Measurements from ENCODE around the gene STEAP3. TPM values are rescaled to one million over a fixed set of nuclear protein-coding genes. Genes with fewer than 3 reads are reported as not detected.

STEAP3 gene, protein sequence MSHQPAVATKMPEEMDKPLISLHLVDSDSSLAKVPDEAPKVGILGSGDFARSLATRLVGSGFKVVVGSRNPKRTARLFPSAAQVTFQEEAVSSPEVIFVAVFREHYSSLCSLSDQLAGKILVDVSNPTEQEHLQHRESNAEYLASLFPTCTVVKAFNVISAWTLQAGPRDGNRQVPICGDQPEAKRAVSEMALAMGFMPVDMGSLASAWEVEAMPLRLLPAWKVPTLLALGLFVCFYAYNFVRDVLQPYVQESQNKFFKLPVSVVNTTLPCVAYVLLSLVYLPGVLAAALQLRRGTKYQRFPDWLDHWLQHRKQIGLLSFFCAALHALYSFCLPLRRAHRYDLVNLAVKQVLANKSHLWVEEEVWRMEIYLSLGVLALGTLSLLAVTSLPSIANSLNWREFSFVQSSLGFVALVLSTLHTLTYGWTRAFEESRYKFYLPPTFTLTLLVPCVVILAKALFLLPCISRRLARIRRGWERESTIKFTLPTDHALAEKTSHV
- total RNA-seq = 10 to 100 TPM in 1 of 2 donors, 1 to 10 TPM in 1; 8.0 to 20.3 TPM
- 1 to 10 TPM; 1.9 to 4.6 TPM for polyA plus RNA-seq
- long read RNA-seq, donor 1, full-length matches to known transcripts = 4 of 12 reads
- long read RNA-seq, donor 1, partial matches to known transcripts = 7 of 12 reads
- long read RNA-seq, donor 1, other reads (novel, unspliced or antisense) = 1 of 12 reads
- long read RNA-seq, donor 2, full-length matches to known transcripts = 10 of 24 reads
- long read RNA-seq, donor 2, partial matches to known transcripts = 7 of 24 reads
- long read RNA-seq, donor 2, other reads (novel, unspliced or antisense) = 7 of 24 reads

- no peaks in the 10 kb centered on the region for H3K9me3 ChIP-seq (ENCODE audit: control insufficient read depth, low read length)
- H3K27ac ChIP-seq (ENCODE audit: low read depth in 1 of 2, low read length in 2 of 2) = no peak within 1 kb of the TSS
- no peaks in the 10 kb centered on the region for H3K27me3 ChIP-seq (ENCODE audit: control insufficient read depth in 1 of 2, insufficient read depth in 2 of 2, low read length in 1 of 2)
- ATAC-seq (ENCODE audit: low FRiP score) = peak; percentile 87
- no peaks in the 10 kb centered on the region for H3K36me3 ChIP-seq (ENCODE audit: control insufficient read depth in 1 of 2, insufficient read depth in 2 of 2, low read length in 1 of 2)
- no peaks in the 10 kb centered on the region for H3K4me1 ChIP-seq (ENCODE audit: control insufficient read depth in 1 of 2, insufficient read depth in 2 of 2, low read length in 2 of 2)
- intact Hi-C loops (cut with DNase I) = loop anchor here in 1 of 2 donors (10.0 kb wide), 1 partner anchor 141 kb away; the partner anchor contains the start of genes C2orf76 and DBI
- peak; percentile 90 to 92 for DNase-seq
- peak within 1 kb of the TSS; percentile 30 to 61 for H3K4me3 ChIP-seq (ENCODE audit: low read length in 2 of 2)
- 0 to 1% methylated on average over 66 to 89 of the region's 89 CpGs for WGBS, 2 donors
Measured at GRCh38 chr2:119223521-119224390, at the start of gene STEAP3. TSS of gene STEAP3 (plus strand) at chr2:119223834. CDS start at chr2:119231013, 7,179 bp downstream.

GRCh38 chr2:119174216-119174992 lies 49.2 kb upstream of the STEAP3 start:
- H3K4me1 ChIP-seq (ENCODE audit: control insufficient read depth in 1 of 2, insufficient read depth in 2 of 2, low read length in 2 of 2) = peaks cover 0 to 1% of the 10 kb centered on the region in 2 donors
- DNase-seq (no peak), ATAC-seq (ENCODE audit: low FRiP score) (no peak)
- H3K27ac ChIP-seq (ENCODE audit: low read depth in 1 of 2, low read length in 2 of 2) = no peak overlapping the region
- H3K27me3 ChIP-seq (ENCODE audit: control insufficient read depth in 1 of 2, insufficient read depth in 2 of 2, low read length in 1 of 2) = no peaks in the 10 kb centered on the region
- WGBS, 2 donors = 62 to 65% methylated on average over 22 of the region's 22 CpGs
- H3K9me3 ChIP-seq (ENCODE audit: control insufficient read depth, low read length) = no peaks in the 10 kb centered on the region
- intact Hi-C loops (cut with DNase I) = no loop called here
- H3K4me3 ChIP-seq (ENCODE audit: low read length in 2 of 2) = no peak overlapping the region
- no peaks in the 10 kb centered on the region for H3K36me3 ChIP-seq (ENCODE audit: control insufficient read depth in 1 of 2, insufficient read depth in 2 of 2, low read length in 1 of 2)

DNA sequence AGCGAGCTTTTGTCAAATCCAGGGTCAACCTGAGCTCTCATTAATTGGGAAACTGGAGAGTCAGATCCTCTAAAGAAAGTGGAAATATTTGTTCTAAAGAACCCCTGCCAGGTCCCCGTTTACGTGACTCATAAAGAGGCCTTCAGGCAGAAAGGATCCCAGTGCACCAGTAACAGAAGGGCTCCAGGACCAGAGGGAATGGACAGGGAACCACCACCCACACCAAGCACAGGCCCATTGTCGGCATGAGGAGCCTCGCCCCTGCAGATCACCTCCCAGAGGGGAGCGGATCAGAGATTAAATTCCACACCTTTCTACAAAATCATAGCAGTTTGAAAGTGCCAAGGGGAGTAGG lies 48.7 kb upstream of the STEAP3 start:
- ATAC-seq (ENCODE audit: low FRiP score) = no peak
- Histone ChIP-seq H3K4me1 (ENCODE audit: control insufficient read depth in 1 of 2, insufficient read depth in 2 of 2, low read length in 2 of 2) (peaks cover 0 to 1% of the 10 kb centered on the region in 2 donors), H3K27ac (ENCODE audit: low read depth in 1 of 2, low read length in 2 of 2) (no peak overlapping the region), H3K9me3 (ENCODE audit: control insufficient read depth, low read length) (no peaks in the 10 kb centered on the region), H3K36me3 (ENCODE audit: control insufficient read depth in 1 of 2, insufficient read depth in 2 of 2, low read length in 1 of 2) (no peaks in the 10 kb centered on the region), H3K4me3 (ENCODE audit: low read length in 2 of 2) (no peak overlapping the region), H3K27me3 (ENCODE audit: control insufficient read depth in 1 of 2, insufficient read depth in 2 of 2, low read length in 1 of 2) (no peaks in the 10 kb centered on the region)
- 72 to 78% methylated on average over 6 of the region's 6 CpGs for WGBS, 2 donors
- no peak for DNase-seq
- intact Hi-C loops (cut with DNase I) = no loop called here

- intact Hi-C loops (cut with DNase I) = no loop called here
- Histone ChIP-seq H3K4me3 (ENCODE audit: low read length in 2 of 2) (no peak overlapping the region), H3K4me1 (ENCODE audit: control insufficient read depth in 1 of 2, insufficient read depth in 2 of 2, low read length in 2 of 2) (peaks cover 0 to 1% of the 10 kb centered on the region in 2 donors), H3K9me3 (ENCODE audit: control insufficient read depth, low read length) (no peaks in the 10 kb centered on the region), H3K36me3 (ENCODE audit: control insufficient read depth in 1 of 2, insufficient read depth in 2 of 2, low read length in 1 of 2) (no peaks in the 10 kb centered on the region), H3K27me3 (ENCODE audit: control insufficient read depth in 1 of 2, insufficient read depth in 2 of 2, low read length in 1 of 2) (no peaks in the 10 kb centered on the region), H3K27ac (ENCODE audit: low read depth in 1 of 2, low read length in 2 of 2) (no peak overlapping the region)
- WGBS, 2 donors = 74 to 77% methylated on average over 10 of the region's 10 CpGs
- DNase-seq (no peak), ATAC-seq (ENCODE audit: low FRiP score) (no peak)
Measured at GRCh38 chr2:119175517-119175916, 48.1 kb upstream of the STEAP3 start.

DNA sequence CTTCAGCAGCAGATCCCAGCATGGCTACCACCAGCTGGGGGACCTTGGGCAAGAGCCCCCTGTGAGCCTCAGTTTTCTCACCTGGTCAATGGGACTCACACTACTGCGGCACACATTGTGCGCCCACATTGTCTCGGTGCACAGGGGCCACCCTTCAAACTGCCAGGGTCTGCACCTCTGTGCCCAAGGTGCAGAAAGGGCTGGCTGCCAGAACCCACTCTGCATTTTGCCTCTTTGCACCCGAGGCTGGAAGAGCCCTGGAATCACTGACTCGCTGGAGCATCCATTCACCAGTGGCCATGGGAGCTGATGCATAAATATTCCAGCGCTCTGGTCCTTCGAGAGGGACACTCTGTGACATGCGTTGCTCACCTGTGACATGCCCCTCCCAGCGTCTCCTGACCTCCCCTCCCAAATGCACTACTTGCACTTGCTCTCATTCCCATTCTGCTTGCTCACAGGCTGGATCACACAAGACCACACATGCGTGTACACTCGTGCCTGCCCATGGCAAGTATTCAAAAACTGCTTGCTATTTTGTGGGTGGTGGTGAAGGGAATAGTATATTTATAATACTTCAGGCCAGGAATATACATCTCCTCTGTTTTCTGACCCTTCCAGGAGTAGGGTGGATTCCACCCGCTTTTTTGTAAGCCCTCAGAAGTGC lies 46.3 kb upstream of the STEAP3 start:
- H3K27me3 ChIP-seq (ENCODE audit: control insufficient read depth in 1 of 2, insufficient read depth in 2 of 2, low read length in 1 of 2) = no peaks in the 10 kb centered on the region
- H3K27ac ChIP-seq (ENCODE audit: low read depth in 1 of 2, low read length in 2 of 2) = no peak overlapping the region
- H3K4me1 ChIP-seq (ENCODE audit: control insufficient read depth in 1 of 2, insufficient read depth in 2 of 2, low read length in 2 of 2) = peaks cover 0 to 1% of the 10 kb centered on the region in 2 donors
- DNase-seq = no peak
- no peak overlapping the region for H3K4me3 ChIP-seq (ENCODE audit: low read length in 2 of 2)
- ATAC-seq (ENCODE audit: low FRiP score) = no peak
- intact Hi-C loops (cut with DNase I) = no loop called here
- no peaks in the 10 kb centered on the region for H3K9me3 ChIP-seq (ENCODE audit: control insufficient read depth, low read length)
- H3K36me3 ChIP-seq (ENCODE audit: control insufficient read depth in 1 of 2, insufficient read depth in 2 of 2, low read length in 1 of 2) = no peaks in the 10 kb centered on the region
- WGBS, 2 donors = 81 to 84% methylated on average over 12 of the region's 12 CpGs

GRCh38 chr2:119177838-119178190 lies 45.8 kb upstream of the STEAP3 start:
- Histone ChIP-seq H3K36me3 (ENCODE audit: control insufficient read depth in 1 of 2, insufficient read depth in 2 of 2, low read length in 1 of 2) (no peaks in the 10 kb centered on the region), H3K4me1 (ENCODE audit: control insufficient read depth in 1 of 2, insufficient read depth in 2 of 2, low read length in 2 of 2) (peaks cover 0 to 1% of the 10 kb centered on the region in 2 donors), H3K27me3 (ENCODE audit: control insufficient read depth in 1 of 2, insufficient read depth in 2 of 2, low read length in 1 of 2) (no peaks in the 10 kb centered on the region), H3K9me3 (ENCODE audit: control insufficient read depth, low read length) (no peaks in the 10 kb centered on the region), H3K27ac (ENCODE audit: low read depth in 1 of 2, low read length in 2 of 2) (no peak overlapping the region), H3K4me3 (ENCODE audit: low read length in 2 of 2) (no peak overlapping the region)
- DNase-seq (no peak), ATAC-seq (ENCODE audit: low FRiP score) (no peak)
- WGBS, 2 donors = 64 to 66% methylated on average over 4 of the region's 4 CpGs
- intact Hi-C loops (cut with DNase I) = no loop called here

DNA sequence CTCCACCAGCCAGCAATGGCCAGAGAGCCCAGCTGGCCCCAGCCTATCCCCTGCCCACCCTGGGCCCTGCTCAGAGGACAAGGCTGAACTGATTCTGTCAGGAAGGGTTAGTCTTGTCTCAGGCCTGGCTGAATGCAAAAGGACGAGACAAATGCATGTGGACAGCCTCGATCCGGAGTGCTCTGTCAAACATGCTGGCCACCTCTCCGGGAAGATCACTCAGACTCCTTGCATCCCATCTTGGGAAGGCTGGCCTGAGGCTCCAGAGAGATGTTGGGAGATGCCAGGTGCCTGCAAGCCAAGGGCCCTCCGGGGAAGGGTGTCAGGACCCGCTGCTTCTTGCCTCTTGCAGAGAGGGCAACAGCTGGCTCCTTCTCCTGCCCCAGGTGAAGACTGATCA lies 44.9 kb upstream of the STEAP3 start:
- Histone ChIP-seq H3K4me1 (ENCODE audit: control insufficient read depth in 1 of 2, insufficient read depth in 2 of 2, low read length in 2 of 2) (peaks cover 0 to 1% of the 10 kb centered on the region in 2 donors), H3K9me3 (ENCODE audit: control insufficient read depth, low read length) (no peaks in the 10 kb centered on the region), H3K36me3 (ENCODE audit: control insufficient read depth in 1 of 2, insufficient read depth in 2 of 2, low read length in 1 of 2) (no peaks in the 10 kb centered on the region), H3K4me3 (ENCODE audit: low read length in 2 of 2) (no peak overlapping the region), H3K27me3 (ENCODE audit: control insufficient read depth in 1 of 2, insufficient read depth in 2 of 2, low read length in 1 of 2) (no peaks in the 10 kb centered on the region), H3K27ac (ENCODE audit: low read depth in 1 of 2, low read length in 2 of 2) (no peak overlapping the region)
- ATAC-seq (ENCODE audit: low FRiP score) (no peak), DNase-seq (no peak)
- intact Hi-C loops (cut with DNase I) = no loop called here
- 91% methylated on average over 6 of the region's 6 CpGs for WGBS, 2 donors

Data from aorta (tissue), 5 donors.